HepG2 (cell line): ENCODE results near the gene ADAM19. TPM values are rescaled to one million over a fixed set of nuclear protein-coding genes. Genes with fewer than 3 reads are reported as not detected.

ENCODE experiments used
- ATAC-seq: fragments of 200-7000 bp; cut with Tn5 transposase; 3 replicates; pipeline ENCODE4 v1.9.1; 2020; ENCODE audit warnings: mild to moderate bottlenecking, moderate library complexity
- BruUV-seq: library from RNA; stranded (reverse); fragments of 400-500 nt; replicated peaks from 2 replicates; lab custom pipeline; 2021; lab: Mats Ljungman, UMichigan
- CTCF ChIA-PET: fragments of 300-600 bp; formaldehyde crosslinking; extraction: SDS; loops from one replicate; lab custom pipeline; 2021; ENCODE audit warnings: low total read pairs, inconsistent platforms, low intra/inter-chr PET ratio; lab: Yijun Ruan, JAX
- POLR2A ChIA-PET: fragments of 350-600 bp; sonication (Branson Sonifier 250); formaldehyde crosslinking; loops from one replicate; lab custom pipeline; 2020; ENCODE audit warnings: antibody characterized with exemption, inconsistent platforms; lab: Yijun Ruan, JAX
- DNase-seq: peaks from one replicate; pipeline ENCODE4 v3.0.0-alpha.2; 2015; ENCODE audit warnings: low spot score
- FAIRE-seq: peaks from 3 replicates; lab custom pipeline; 2011; peaks lifted over from hg19 to GRCh38; lab: Jason Lieb, UNC
- H2AFZ ChIP-seq: one replicate; pipeline ENCODE4 v1.6.1; 2011; ENCODE audit warnings: low read length, inconsistent platforms
- H3K27ac ChIP-seq: fragments of 300-600 bp; 3 replicates; pipeline ENCODE4 v1.8.0; 2011; ENCODE audit warnings: mixed run types, mild to moderate bottlenecking, mixed read lengths, low read length, inconsistent platforms; ENCODE audit not compliant: insufficient read depth; ENCODE audit errors: extremely low read length
- H3K27me3 ChIP-seq, 2 experiments: fragments of 200-600 bp in 1 of 2; 2 replicates in 1 of 2; 3 replicates in 1 of 2; pipeline versions ENCODE4 v1.6.0 to v1.8.0; 2011; ENCODE audit warnings: low read length in 2 of 2, mild to moderate bottlenecking in 2 of 2, moderate library complexity in 2 of 2, inconsistent platforms in 1 of 2; ENCODE audit not compliant: insufficient read depth in 2 of 2, control insufficient read depth in 1 of 2
- H3K36me3 ChIP-seq, 2 experiments: fragments of 200-600 bp in 1 of 2; replicated peaks in 1 of 2; 2 replicates in 1 of 2; 3 replicates in 1 of 2; pipeline versions ENCODE4 v1.5.1 to v1.8.0; 2011; ENCODE audit warnings: low read length in 2 of 2, inconsistent platforms in 1 of 2; ENCODE audit not compliant: insufficient read depth in 2 of 2, control insufficient read depth in 1 of 2
- H3K4me1 ChIP-seq: 2 replicates; pipeline ENCODE4 v1.5.1; 2012; ENCODE audit warnings: low read length, inconsistent platforms; ENCODE audit not compliant: insufficient read depth
- H3K4me2 ChIP-seq: 2 replicates; pipeline ENCODE4 v1.6.0; 2011; ENCODE audit warnings: low read depth, low read length, inconsistent platforms
- H3K4me3 ChIP-seq, 3 experiments: fragments of 200-600 bp in 1 of 3; sonication (generic), shearing (Covaris generic) in 1 of 3; replicated peaks in 1 of 3; 2 replicates each; pipeline ENCODE4 v1.5.1; 2011 to 2016; ENCODE audit warnings: low read length in 3 of 3, inconsistent platforms in 2 of 3, low read depth in 2 of 3, mild to moderate bottlenecking in 2 of 3, control low read depth in 1 of 3, mixed read lengths in 1 of 3; ENCODE audit not compliant: insufficient read depth in 1 of 3
- H3K79me2 ChIP-seq: one replicate; pipeline ENCODE4 v1.6.1; 2011; ENCODE audit warnings: low read length, inconsistent platforms; ENCODE audit not compliant: insufficient read depth
- H3K9ac ChIP-seq: 2 replicates; pipeline ENCODE4 v1.6.0; 2011; ENCODE audit warnings: mild to moderate bottlenecking, low read depth, low read length, inconsistent platforms; ENCODE audit not compliant: insufficient read depth
- H3K9me3 ChIP-seq: 2 replicates; pipeline ENCODE4 v1.5.1; 2012; ENCODE audit warnings: mild to moderate bottlenecking, low read length
- H4K20me1 ChIP-seq: 2 replicates; pipeline ENCODE4 v1.6.0; 2011; ENCODE audit warnings: inconsistent platforms, mild to moderate bottlenecking, low read length, moderate library complexity; ENCODE audit not compliant: insufficient read depth
- ZBTB42 ChIP-seq: sonication (generic); formaldehyde crosslinking; IDR thresholded peaks from 2 replicates; pipeline ENCODE4 v1.5.0; 2020; ENCODE audit warnings: mild to moderate bottlenecking, missing genetic modification reagents
- ZNF33B ChIP-seq: sonication (generic); formaldehyde crosslinking; IDR thresholded peaks from 2 replicates; pipeline ENCODE4 v1.5.1; 2020; ENCODE audit warnings: mild to moderate bottlenecking, missing genetic modification reagents
- ZNF646 ChIP-seq: sonication (generic); formaldehyde crosslinking; IDR thresholded peaks from 2 replicates; pipeline ENCODE4 v1.9.0; 2021; ENCODE audit warnings: mild to moderate bottlenecking, missing genetic modification reagents
- WGBS: methylation state at CpG from one replicate; pipeline ENCODE4 v1.1.6; 2017; ENCODE audit warnings: low lambda C conversion rate; 5-methylcytosine and 5-hydroxymethylcytosine counted together
- in situ Hi-C: cut with HindIII; loops from 2 replicates; pipeline ENCODE4 v1.10.0; 2017; ENCODE audit warnings: low pct_unique_long_range_greater_than_20kb; ENCODE audit not compliant: extremely low pct_ligation_motif_present
- intact Hi-C: fragments of 100-400 bp; cut with micrococcal nuclease; formaldehyde crosslinking; loops from one replicate; pipeline ENCODE4 v1.10.0; 2022; ENCODE audit not compliant: unreplicated experiment
- polyA plus RNA-seq, 8 experiments: library from polyadenylated mRNA; depleted of rRNA in 3 of 8; stranded (reverse) in 7 of 8; unstranded in 1 of 8; fragments of >200 nt; fragmentation: Illumina TruSeq in 4 of 8; extraction: Trizol in 4 of 8; gene quantifications; 2 replicates each; pipeline versions ENCODE4 v1.2.1 to v1.2.3, GENCODE V29; 2011 to 2016; ENCODE audit warnings: low read depth in 4 of 8, missing spikeins in 1 of 8, mixed read lengths in 1 of 8; ENCODE audit not compliant: insufficient read depth in 1 of 8
- total RNA-seq, 5 experiments: library from RNA; depleted of rRNA; stranded (reverse); fragments of >200 nt; fragmentation: Illumina TruSeq; extraction: Trizol; gene quantifications; 2 replicates each; pipeline ENCODE4 v1.2.3, GENCODE V29; 2016; ENCODE audit warnings: low read depth in 1 of 5
- TF ChIP-seq, protein P1 (sequence below): IDR thresholded peaks from 2 replicates; pipeline ENCODE4 v1.6.1; 2016; ENCODE audit warnings: missing biosample characterization, missing genetic modification reagents, low read depth
- TF ChIP-seq, protein P2 (sequence below): sonication (generic); formaldehyde crosslinking; IDR thresholded peaks from 2 replicates; pipeline ENCODE4 v1.4.0; 2020; ENCODE audit warnings: missing genetic modification reagents
- TF ChIP-seq, protein P3 (sequence below): sonication (generic); formaldehyde crosslinking; IDR thresholded peaks from 2 replicates; pipeline ENCODE4 v1.8.0; 2022; ENCODE audit warnings: low read depth, missing genetic modification reagents

ADAM19 gene
- total and polyA plus RNA-seq, 2 of the 13 experiments (the other 11 are each of a cell fraction or from before 2014, with no cell fraction given) = 0.38 to 0.74 TPM

DNA sequence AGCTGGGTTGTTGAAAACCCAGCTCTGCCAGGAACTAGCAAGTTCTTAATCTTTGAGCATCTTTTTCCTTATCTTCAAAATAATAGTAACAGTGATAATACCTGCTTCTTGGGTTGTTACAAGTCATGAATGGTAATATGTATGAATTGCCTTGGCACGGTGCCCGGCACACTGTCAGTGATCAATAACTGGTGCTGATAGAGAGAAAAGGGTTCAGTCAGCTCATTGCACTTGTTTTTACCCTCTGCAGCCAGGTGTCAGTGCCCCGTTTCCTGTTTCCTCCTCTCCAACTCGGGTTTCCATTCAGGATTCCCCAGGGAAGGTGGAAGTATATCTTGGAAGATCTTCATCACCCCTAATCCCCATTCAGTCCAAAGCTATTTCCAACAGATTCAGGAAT lies 131.4 kb downstream of the ADAM19 start (continued):
- TF ChIP-seq ZNF646 (CRISPR knock-in tag) = no peak
- TF ChIP-seq ZNF33B = no peak

DNA sequence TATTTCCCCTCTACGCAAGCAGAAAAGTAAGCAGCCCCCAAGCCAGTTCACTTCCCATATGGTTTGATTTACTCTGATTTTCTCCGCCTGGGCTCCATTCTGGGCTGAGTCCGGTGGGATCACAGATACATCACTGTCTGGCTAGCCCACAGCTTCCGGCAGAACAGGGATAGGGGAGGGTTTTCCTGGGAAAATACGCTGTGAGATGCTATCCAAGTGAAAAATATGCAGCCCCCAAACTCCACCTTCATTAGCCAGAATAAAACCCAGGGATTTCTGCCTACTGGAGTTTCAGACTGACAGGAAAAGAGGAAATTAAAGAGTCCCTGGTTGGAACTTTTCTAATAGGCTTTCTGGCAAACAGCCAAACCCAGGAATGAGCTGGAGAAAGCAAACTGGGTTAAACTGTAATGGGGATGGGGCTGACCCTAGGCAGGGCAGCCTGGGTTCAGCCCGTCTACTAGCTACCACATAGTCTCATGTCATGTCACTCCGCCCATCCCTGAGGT lies 132.5 kb downstream of the ADAM19 start:
- no peak overlapping the region for H3K4me3 ChIP-seq
- no peaks in the 10 kb centered on the region for H3K36me3 ChIP-seq
- no peak overlapping the region for H3K9ac ChIP-seq
- FAIRE-seq (no peak), DNase-seq (no peak), ATAC-seq (no peak)
- BruUV-seq = no TSS peak
- H3K27ac ChIP-seq = no peak overlapping the region
- CTCF ChIA-PET = no interaction called here
- 40% methylated on average over 6 of the region's 7 CpGs for WGBS
- no peak overlapping the region for H3K4me2 ChIP-seq
- in situ Hi-C loops = no loop called here
- no peaks in the 10 kb centered on the region for H4K20me1 ChIP-seq
- H2AFZ ChIP-seq = no peak overlapping the region
- intact Hi-C loops = no loop called here
- POLR2A ChIA-PET = no interaction called here
- H3K4me1 ChIP-seq = peaks cover 11% of the 10 kb centered on the region; the same call in 1 of the 2 replicates
- H3K79me2 ChIP-seq = no peaks in the 10 kb centered on the region
- no peaks in the 10 kb centered on the region for H3K9me3 ChIP-seq
- H3K27me3 ChIP-seq = 0 out of 5 replicates have a peak, but pooled peaks cover 0 to 6% of the 10 kb centered on the region in 2 experiments
- TF ChIP-seq, protein P1, sequence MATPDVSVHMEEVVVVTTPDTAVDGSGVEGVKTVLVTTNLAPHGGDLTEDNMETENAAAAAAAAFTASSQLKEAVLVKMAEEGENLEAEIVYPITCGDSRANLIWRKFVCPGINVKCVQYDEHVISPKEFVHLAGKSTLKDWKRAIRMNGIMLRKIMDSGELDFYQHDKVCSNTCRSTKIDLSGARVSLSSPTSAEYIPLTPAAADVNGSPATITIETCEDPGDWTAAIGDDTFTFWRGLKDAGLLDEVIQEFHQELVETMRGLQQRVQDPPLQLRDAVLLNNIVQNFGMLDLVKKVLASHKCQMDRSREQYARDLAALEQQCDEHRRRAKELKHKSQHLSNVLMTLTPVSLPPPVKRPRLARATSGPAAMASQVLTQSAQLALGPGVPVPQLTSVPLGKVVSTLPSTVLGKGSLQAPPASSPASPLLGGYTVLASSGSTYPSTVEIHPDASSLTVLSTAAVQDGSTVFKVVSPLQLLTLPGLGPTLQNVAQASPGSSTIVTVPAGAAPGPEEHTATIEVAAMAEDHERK (CRISPR knock-in tag) = no peak
- TF ChIP-seq, protein P2, sequence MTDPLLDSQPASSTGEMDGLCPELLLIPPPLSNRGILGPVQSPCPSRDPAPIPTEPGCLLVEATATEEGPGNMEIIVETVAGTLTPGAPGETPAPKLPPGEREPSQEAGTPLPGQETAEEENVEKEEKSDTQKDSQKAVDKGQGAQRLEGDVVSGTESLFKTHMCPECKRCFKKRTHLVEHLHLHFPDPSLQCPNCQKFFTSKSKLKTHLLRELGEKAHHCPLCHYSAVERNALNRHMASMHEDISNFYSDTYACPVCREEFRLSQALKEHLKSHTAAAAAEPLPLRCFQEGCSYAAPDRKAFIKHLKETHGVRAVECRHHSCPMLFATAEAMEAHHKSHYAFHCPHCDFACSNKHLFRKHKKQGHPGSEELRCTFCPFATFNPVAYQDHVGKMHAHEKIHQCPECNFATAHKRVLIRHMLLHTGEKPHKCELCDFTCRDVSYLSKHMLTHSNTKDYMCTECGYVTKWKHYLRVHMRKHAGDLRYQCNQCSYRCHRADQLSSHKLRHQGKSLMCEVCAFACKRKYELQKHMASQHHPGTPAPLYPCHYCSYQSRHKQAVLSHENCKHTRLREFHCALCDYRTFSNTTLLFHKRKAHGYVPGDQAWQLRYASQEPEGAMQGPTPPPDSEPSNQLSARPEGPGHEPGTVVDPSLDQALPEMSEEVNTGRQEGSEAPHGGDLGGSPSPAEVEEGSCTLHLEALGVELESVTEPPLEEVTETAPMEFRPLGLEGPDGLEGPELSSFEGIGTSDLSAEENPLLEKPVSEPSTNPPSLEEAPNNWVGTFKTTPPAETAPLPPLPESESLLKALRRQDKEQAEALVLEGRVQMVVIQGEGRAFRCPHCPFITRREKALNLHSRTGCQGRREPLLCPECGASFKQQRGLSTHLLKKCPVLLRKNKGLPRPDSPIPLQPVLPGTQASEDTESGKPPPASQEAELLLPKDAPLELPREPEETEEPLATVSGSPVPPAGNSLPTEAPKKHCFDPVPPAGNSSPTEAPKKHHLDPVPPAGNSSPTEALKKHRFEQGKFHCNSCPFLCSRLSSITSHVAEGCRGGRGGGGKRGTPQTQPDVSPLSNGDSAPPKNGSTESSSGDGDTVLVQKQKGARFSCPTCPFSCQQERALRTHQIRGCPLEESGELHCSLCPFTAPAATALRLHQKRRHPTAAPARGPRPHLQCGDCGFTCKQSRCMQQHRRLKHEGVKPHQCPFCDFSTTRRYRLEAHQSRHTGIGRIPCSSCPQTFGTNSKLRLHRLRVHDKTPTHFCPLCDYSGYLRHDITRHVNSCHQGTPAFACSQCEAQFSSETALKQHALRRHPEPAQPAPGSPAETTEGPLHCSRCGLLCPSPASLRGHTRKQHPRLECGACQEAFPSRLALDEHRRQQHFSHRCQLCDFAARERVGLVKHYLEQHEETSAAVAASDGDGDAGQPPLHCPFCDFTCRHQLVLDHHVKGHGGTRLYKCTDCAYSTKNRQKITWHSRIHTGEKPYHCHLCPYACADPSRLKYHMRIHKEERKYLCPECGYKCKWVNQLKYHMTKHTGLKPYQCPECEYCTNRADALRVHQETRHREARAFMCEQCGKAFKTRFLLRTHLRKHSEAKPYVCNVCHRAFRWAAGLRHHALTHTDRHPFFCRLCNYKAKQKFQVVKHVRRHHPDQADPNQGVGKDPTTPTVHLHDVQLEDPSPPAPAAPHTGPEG (CRISPR knock-in tag) = no peak
- TF ChIP-seq ZBTB42 = no peak
- TF ChIP-seq, protein P3, sequence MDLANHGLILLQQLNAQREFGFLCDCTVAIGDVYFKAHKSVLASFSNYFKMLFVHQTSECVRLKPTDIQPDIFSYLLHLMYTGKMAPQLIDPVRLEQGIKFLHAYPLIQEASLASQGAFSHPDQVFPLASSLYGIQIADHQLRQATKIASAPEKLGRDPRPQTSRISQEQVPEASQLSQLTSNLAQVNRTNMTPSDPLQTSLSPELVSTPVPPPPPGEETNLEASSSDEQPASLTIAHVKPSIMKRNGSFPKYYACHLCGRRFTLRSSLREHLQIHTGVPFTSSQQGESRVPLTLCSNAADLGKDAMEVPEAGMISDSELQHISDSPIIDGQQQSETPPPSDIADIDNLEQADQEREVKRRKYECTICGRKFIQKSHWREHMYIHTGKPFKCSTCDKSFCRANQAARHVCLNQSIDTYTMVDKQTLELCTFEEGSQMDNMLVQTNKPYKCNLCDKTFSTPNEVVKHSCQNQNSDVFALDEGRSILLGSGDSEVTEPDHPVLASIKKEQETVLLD (CRISPR knock-in tag) = no peak
